SK-N-SH treated with all-trans-retinoic acid at 6 μM for 48 hours (cell line): ENCODE results near the gene TMEM18.

ENCODE experiments used
- ARNTL ChIP-seq: fragments of 450-650 bp; formaldehyde crosslinking; IDR thresholded peaks from 2 replicates; pipeline ENCODE4 v1.5.0; 2020; ENCODE audit warnings: low read depth, mild to moderate bottlenecking, moderate library complexity, borderline replicate concordance
- PATZ1 ChIP-seq: fragments of 250-450 bp; sonication (Bioruptor Pico); IDR thresholded peaks from 2 replicates; pipeline ENCODE4 v1.8.0; 2020; ENCODE audit warnings: mild to moderate bottlenecking, moderate library complexity, borderline replicate concordance

DNA sequence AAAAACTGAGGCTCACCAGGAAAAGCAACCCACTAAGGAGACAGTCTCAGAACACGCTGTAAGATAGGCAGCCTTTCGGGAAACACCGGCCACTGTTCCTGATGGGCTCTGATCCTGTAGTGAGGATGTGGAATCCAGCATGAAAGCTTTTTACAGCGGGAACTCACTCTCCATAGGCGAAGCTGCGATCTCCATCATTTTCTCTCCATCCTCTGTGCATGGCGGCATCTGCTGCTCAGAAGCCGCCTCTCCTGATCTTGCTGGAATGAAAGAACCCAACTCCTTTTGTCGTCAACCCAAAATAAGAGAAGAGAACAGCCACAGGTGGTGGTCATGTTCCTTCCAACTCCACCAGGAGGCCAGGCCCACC lies 49.9 kb downstream of the TMEM18 start:
- no peak for TF ChIP-seq ARNTL (CRISPR knock-in tag)
- TF ChIP-seq PATZ1 (CRISPR knock-in tag) = no peak
